Fibroblast of pulmonary artery (primary cell): ENCODE measurements around the gene S100P.
A peak's percentile ranks its signal among the peaks of the same experiment; 100 is the strongest.

Source experiments
- DNase-seq: peaks from one replicate; pipeline ENCODE4 v3.0.0-alpha.2; 2010; ENCODE audit warnings: low read depth
- H3K4me3 ChIP-seq: replicated peaks from 2 replicates; pipeline ENCODE4 v1.5.1; 2011; ENCODE audit warnings: low read depth, mild to moderate bottlenecking, control low read depth, low read length, moderate library complexity
- TF ChIP-seq, protein P1 (sequence below): IDR thresholded peaks from 2 replicates; pipeline ENCODE4 v1.5.1; 2011; ENCODE audit warnings: mild to moderate bottlenecking, control low read depth, low read length, inconsistent platforms; ENCODE audit errors: missing control alignments

S100P gene

DNA sequence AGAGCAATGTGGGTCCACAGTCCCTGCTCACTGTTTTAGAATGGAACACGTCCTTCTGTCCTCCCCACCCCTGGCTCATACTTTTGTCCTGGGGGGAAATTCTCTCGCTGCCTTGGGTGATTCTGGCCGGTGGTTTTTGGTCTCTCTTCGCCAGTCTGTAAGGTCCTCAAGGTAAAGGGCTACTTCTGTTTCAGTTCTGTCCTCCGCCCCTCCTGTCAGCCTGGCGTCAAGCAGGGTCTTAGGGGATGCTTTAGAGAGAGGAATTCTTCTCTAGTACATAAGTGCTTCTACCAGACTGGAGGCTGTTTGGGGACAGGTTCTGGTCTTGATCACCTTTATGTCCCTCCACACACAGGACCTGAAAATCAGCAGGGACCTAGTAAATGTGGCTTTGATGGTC lies 16.6 kb downstream of the S100P start:
- TF ChIP-seq, protein P1, sequence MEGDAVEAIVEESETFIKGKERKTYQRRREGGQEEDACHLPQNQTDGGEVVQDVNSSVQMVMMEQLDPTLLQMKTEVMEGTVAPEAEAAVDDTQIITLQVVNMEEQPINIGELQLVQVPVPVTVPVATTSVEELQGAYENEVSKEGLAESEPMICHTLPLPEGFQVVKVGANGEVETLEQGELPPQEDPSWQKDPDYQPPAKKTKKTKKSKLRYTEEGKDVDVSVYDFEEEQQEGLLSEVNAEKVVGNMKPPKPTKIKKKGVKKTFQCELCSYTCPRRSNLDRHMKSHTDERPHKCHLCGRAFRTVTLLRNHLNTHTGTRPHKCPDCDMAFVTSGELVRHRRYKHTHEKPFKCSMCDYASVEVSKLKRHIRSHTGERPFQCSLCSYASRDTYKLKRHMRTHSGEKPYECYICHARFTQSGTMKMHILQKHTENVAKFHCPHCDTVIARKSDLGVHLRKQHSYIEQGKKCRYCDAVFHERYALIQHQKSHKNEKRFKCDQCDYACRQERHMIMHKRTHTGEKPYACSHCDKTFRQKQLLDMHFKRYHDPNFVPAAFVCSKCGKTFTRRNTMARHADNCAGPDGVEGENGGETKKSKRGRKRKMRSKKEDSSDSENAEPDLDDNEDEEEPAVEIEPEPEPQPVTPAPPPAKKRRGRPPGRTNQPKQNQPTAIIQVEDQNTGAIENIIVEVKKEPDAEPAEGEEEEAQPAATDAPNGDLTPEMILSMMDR: no peak
- no peak for DNase-seq
- H3K4me3 ChIP-seq: peak overlapping the region; percentile 79

DNA sequence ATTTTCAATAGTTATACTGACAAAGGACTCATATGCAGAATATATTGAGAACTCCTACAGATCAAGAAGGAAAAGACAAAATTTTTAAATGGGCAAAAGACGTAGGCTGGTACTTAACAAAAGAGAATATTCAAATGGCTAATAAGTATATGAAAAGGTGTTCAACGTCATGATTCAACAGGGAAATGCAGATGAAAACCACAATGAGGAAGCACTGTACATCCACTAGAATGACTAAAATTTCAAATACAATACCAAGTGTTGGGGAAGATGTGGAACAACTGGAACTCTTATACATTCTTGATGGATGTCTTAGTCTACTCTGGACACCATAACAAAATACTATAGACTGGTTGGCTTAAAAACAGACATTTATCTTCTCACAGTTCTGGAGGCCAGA lies 17.3 kb downstream of the S100P start:
- DNase-seq: no peak

GRCh38 chr4:6714954-6715353 lies 21.3 kb downstream of the S100P start:
- TF ChIP-seq, protein P1: no peak
- no peak overlapping the region for H3K4me3 ChIP-seq
- no peak for DNase-seq

More for the DNA sequence above, 17.3 kb downstream of the S100P start:
- TF ChIP-seq, protein P1: no peak
- no peak overlapping the region for H3K4me3 ChIP-seq

- peak overlapping the region; percentile 81 for H3K4me3 ChIP-seq
- TF ChIP-seq, protein P1: no peak
- no peak for DNase-seq
Observed at GRCh38 chr4:6715704-6716017, 22.0 kb downstream of the S100P start.

- DNase-seq: peak; percentile 94
- TF ChIP-seq, protein P1: no peak
- H3K4me3 ChIP-seq: peak within 1 kb of the TSS; percentile 81
Observed at GRCh38 chr4:6716018-6716911, 22.6 kb downstream of the S100P start, which contains the start of gene BLOC1S4. Gene BLOC1S4 (plus strand): TSS chr4:6716174. CDS start chr4:6716210, 36 bp downstream.

DNA sequence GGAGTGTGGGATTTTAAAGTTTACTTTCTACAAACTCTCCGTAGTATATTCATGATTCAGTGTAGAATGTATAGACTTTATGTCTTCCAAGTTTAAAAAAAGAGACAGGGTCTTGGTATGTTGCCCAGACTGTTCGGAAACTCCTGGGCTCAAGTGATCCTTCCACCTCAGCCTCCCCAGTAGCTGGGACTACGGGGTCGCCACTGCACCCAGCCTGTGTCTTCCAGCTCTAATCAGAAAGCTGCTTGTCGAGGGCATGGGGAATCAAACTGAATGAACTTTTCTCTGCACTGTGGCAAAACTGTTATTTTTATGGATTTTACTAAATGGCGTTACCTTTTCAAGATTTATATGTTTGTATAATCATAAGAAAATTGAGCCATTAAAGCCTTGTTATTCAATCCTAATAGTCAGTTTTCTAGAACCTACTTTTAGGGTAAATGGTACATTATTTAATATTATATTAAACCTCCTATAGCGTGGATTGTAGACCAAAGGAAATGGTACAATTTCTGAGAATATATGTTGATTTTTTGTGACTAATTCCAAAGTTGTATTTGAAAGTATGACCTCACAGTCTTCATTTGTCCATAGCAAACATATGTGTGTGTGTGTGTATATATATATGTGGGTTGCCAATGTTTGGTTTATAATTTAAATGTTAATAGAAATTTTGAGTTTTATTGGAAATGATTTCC lies 23.4 kb downstream of the S100P start:
- DNase-seq: no peak
- H3K4me3 ChIP-seq: peak overlapping the region; percentile 81
- TF ChIP-seq, protein P1: no peak
